GM18519 (cell line): ENCODE data around the gene TBL1X.

Experiments used
- ATAC-seq: cut with Tn5 transposase; IDR thresholded peaks from one replicate; pipeline ENCODE4 v1.9.1; 2021; ENCODE audit warnings: mild to moderate bottlenecking, moderate library complexity; ENCODE audit not compliant: unreplicated experiment, low FRiP score

TBL1X gene

DNA sequence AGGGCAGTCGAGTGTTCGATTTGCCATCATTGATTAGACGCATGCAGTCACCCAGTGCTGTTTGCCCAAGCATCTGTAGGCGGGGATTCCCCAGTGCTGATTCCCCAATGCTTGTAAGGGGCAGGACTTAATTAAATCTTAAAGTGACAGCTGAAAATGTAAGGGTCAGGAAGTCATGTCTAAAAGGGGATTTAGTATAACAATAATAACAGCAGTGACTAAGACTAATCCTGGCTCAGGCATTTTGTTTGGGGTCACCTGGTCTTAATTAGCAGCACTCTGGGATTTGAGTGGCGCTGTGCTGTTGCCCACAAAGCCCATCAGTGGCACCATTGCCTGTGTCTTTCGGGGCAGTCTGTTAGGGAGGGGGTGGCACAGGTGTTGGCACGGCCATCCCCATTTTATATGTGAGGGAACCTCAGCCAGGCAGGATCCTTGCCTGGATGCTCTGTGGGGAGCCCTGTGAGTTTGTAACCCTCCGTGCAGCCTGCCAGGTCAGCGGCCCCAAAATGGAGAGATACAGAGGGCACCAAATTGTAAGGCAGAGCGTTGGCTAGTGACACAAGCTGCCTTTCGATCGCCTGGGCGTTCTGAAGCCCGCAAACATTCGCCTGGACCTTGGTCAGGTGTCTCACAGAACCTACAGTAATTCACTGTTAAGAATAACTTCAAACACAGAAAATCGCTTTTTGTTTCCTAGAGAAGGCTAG, 146.7 kb downstream of the TBL1X start:
- no peak for ATAC-seq

DNA sequence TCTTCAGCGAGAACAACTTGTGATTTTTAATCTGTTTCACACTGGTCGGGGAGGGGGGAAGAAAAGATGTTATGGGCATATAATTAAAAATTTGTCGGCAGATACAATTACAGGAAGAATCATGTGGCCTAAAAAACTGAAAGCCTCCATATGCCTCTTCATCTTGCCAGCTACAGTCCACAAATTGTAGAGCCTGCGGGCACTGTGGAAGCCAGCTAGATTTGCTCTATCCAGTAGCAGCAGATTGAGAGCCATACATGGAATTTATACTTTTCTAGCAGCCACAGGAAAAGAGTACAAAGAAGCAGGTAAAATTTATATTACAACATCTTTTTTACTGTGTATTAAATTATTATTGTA, 147.3 kb downstream of the TBL1X start:
- ATAC-seq, result no peak

DNA sequence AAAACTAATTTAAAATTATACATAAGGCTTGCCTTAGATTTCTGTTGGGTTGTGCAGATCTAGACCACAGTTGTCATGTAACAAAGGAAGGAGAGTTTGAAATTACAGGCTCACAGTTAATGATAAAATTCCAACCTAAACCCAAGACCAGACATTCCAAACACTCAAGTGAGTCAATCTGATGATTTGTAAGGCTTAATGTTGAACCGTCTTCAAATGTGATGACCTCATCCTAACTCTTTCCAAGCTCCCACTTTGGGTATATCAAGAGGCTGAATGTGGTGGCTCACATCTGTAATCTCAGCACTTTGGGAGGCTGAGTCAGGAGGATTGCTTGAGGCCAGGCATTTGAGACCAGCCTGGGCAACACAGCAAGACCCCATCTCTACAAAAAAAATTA, 149.2 kb downstream of the TBL1X start:
- no peak for ATAC-seq

DNA sequence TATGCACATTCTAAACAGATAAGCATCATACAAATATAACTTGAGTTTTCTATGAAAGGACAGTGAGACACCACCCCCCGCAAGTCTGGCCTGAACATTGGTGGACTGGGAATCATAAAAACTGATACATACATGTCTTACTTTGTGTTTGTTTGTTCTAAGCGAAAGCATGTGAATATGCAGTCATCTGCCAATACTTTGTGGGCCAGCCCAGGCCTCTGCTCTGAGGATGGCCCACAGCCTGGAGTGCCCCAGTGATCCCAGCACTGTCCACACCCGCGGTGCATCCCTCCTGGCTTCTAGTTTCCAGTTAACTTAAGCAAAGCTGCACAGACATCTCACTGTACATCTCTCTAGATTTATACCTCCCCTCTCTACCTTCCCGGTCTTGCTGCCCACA, 154.3 kb downstream of the TBL1X start:
- no peak for ATAC-seq

DNA sequence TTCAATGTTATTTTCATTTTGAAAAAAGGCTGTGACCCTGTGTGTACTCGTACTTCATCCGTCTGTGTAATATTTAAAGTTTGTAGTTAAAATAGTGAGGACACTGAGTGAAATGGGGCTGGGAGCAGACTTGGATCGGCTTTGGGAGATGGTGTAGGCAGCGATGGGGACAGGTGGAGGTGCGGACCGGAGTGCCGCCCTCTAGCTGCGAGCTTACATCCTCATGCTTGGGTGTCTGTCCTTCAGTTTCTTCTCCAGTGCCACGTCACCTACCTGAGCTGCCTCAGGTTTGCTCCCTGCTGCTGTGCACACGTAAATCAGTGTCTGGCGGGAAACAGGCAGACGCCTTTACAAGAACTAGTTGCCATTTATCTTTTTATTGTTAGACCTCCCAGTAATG, 154.7 kb downstream of the TBL1X start:
- no peak for ATAC-seq

DNA sequence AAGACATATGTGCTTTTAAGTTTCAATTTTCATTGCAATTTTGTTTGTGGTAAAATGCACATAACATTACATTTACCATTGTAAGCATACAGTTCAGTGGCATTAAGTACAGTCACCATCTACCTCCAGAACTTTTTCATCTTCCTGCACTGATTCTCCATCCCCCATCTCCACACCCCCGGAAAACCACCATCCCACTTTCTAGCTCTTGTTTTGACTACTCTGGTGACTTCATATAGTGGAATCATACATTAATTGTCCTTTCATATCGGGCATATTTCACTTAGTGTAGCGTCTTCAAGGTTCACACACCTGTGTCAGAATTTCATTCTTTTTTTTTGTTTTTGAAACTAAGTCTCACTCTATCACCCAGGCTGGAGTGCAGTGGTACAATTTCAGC, 157.3 kb downstream of the TBL1X start:
- no peak for ATAC-seq

DNA sequence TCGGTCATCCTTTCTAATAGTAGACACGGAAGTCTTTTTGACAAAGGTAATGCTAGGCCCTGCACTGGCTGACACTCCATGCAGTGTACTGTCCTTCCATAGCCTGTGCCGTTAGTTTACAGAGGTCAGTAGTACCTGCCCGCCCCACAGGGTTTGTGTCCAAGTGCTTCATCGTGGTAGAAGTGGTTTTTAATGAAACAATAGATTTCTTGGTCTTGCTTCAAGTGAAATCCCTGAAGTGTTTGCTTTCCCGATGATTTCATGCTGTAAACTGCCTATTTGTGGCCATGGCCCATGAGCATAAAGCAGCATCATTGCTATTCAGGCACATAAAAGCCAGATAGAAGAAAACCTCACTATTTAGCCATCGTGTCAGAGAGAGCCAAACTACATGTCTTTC, 161.5 kb downstream of the TBL1X start:
- no peak for ATAC-seq

DNA sequence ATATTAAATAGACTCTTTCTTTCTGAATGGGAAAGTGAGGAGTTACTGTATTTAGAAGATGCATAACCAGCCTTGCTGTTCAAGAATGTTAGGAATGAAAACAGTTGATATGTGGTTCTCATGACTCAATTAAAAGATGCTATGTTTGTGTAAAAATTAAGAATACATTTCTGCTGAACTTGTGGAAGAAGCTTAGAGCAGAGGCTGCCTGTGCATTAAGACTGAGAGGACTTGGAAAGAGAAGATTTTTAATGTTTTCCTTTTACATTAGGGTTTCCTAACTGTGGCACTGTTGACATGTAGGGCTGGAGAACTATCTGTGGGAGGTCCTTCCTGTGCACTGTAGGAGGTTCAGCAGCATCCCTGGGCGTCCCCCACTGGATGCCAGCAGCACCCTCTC, 163.1 kb downstream of the TBL1X start:
- no peak for ATAC-seq

DNA sequence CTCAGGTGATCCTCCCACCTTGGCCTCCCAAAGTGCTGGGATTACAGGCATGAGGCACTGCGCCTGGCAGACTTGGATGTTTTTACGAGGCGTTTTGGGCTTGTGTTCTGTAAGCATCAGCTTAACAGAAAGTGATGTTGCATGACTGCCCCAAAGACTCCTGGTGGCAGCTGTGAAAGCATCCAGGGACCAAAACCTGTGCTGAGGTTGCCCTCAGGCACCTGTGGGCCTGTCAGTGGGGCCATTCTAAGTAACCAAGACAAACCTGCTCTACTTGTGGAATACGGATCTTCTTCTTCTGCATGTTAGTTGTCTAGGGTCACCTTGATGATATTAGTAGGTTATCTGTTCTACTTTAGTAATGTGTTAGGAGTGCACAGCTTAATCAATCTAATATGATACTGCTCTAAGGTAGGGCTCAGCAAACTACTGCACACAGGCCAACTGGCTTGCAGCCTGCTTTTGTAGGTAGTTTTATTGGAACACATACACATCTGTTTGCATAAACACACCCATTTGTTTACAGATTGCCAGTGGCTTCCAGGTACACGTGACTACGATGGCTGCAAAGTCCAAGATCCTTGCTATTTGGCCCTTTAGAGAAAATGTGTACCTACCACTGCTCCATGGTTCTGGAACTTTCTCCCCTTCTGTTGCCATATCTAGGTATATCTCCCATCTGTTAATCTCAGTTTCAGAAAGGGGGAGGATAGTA, 164.1 kb downstream of the TBL1X start:
- ATAC-seq, result no peak

DNA sequence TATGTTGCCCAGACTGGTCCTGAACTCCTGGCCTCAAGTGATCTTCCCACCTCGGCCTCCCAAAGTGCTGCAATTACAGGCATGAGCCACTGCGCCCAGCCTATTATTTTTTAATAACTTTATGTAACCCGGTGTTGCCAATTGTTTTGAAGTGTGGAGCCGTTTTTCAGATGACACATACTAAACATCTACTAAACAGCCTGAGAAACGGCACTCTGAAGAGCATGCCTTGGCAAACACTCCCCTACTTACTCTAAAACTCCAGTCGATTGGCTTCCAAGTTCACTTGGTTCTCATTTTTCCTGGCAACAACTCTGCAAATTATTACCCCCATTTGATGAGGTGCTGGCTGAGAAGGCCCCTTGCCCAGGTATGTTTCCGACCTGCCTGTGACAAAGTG, 169.7 kb downstream of the TBL1X start:
- ATAC-seq, result no peak

DNA sequence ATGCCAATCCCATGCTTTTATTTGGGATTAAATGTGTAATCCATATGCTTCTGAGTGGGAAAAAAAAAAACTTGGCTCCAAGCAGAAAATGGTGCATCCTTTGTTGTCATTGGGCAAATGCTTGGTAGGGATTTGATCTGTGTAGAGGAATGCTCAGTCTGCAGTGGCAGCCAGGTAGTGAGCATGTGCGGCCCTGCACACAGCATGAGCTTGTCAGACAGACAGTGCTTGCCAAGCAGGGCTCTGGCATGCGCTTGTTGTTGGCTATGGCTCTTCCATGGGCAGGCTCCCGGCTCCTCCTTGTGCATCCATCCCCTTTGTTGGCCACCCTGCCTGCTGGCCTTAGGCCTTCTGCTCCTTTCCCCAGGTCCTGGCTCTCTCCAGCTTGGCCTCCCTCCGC, 170.5 kb downstream of the TBL1X start:
- ATAC-seq, result no peak

DNA sequence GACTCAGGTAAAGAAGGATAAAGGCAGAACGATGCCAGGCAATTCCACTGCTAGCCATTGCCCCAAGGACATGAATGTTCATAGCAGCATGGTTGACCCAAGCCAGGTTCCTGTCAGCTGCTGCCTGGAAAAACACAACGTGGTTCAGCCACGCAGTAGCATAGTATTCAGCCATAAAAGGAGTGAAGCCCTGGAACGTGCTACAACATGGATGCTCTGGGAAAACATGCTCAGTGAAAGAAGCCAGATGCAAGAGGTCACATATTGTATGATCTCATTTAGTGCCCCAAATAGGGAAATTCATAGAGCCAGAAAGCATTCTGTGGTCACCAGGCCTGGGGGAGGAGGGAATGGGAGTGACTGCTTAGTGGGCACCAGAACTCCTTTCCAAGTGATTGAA, 170.9 kb downstream of the TBL1X start:
- ATAC-seq, result no peak

DNA sequence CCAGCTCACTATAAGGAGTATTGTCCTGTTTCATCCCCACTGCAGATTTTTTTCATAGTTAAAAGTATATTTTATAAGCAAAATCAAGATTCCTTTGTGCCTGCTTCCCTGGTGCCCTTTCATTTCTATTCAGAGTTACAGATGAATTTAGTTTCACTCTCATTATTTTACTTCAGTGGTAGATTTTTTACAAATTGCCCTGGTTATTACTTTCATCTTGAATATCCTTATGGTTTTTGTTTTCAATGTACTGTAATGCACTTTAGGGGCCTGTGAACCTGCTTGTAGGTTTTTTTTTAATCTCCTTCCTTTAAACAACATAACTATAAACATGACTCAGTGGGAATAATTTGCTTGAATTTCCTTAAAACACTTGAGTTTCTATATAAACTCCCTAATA, 174.0 kb downstream of the TBL1X start:
- no peak for ATAC-seq

DNA sequence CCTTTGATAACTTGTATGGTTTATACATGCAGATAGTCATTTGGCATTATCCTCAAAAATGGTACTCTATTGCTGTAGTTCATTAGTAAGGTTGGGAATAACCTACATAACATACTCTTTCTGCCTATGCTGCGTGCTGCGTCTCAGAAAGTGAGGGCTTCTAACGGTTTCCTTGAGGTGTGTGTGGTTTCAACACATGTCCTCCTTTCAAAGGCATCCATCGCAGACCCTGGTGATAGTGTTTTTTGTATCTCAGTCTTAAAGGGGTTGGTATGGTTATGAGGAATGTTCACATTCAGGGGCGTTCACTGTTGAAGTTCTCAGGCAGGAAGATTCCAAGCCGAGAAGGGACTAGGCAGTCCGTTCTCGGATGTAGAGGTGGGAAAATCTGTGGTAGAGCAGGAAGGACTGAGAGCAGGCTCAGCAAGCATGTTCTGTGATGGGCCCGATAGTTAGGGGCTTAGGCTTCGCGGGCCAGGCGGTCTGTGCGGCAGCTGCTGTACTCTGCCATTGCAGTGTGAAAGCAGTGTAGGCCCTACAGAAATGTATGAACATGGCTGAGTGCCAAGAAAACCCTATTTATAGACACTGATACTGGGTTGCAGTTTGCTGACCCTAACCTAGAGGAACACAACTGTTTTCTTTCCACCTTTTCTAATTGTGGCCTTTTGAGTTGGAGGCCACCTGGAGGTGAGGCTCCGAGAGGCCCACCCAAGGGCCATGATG, 177.6 kb downstream of the TBL1X start:
- ATAC-seq, result no peak

DNA sequence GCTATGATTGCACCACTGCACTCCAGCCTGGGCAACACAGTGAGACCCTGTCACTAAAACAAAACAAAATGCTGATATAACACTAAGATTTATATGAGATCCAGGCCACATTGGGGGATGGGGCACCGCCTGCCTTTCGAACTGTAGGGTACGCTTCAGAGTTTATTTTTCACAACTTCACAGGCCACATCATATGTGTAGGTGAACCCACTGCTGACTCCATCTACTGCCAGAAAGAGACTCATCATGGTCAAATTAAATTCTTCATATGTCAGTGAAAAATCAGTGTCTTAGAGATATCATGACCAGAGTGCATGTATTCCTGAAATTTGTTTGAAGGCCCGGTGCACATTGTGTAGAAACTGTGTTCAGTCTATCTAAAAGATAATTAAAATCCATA, 178.9 kb downstream of the TBL1X start:
- ATAC-seq, result no peak

DNA sequence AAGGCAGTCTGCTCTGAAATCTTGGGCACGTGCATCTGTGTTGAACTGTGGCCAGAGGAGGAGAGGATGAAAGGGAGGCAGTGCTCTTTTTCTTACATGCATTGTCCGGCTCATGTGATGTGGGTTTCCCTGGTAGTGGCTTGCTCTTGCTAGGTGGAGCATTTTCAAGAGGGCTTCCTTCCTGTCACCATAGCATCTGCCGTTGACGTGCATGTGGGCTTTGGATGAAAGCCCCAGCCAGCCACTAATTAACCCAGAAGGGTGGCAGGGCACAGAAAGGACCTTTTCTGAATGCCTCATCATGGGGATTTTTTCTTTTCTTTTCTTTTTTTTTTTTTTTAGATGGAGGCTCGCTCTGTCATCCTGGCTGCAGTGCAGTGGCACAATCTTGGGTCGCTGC, 179.5 kb downstream of the TBL1X start:
- ATAC-seq, result peak; percentile 68

DNA sequence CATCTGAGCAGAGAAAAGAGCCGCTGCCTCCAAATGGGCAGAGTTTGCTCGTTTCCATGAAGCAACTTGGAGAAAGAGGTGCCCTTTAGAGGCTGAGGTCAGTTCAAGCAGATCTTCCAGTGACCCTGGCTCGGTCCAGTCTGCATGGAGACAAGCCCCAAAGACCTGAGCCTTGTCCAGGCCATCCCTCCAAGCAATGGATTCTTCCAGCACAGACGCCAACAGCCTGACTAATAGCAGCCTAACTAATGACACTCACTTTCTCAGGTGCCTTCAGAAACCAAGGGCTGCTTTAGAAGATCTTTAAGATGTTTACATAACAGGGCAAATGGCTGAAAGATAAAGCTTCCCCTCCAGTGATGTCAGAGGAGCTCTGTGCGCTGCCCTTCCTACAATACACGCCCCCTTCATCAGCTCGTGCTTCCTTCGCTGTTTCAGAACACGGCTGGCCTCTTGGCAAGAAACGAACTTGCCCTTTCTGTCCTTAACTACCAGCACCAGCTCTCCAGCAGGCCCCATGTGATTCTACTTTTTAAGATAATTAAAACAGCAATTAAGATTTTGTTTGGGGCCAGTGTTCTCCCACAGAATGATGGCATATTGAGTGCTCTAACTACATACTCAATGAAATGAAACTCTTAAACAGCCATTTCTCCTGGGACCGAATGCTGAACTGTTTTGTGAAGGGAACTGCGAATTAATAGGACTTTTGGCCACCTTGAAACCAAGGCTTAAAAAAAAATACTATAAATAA, 181.8 kb downstream of the TBL1X start:
- ATAC-seq, result no peak

DNA sequence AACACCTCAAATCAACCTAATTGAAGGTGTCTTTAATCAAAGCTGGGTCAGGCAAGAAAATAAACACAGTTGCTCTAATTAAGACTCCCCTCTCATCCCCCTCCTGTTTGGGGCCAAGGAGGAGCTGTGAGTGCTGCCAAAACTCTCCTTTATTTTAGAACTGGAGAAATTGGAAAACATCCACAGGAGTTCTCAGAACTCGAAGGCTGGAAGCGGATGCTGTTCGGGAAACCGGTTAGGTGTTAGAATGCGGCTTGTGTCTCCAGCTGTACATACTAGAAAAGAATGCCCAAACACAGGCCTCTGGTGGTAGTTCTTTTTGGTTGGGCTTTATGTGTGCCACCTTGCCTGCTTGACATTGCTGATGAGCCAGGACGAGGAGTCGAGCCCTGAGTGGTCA, 182.6 kb downstream of the TBL1X start:
- ATAC-seq, result no peak

DNA sequence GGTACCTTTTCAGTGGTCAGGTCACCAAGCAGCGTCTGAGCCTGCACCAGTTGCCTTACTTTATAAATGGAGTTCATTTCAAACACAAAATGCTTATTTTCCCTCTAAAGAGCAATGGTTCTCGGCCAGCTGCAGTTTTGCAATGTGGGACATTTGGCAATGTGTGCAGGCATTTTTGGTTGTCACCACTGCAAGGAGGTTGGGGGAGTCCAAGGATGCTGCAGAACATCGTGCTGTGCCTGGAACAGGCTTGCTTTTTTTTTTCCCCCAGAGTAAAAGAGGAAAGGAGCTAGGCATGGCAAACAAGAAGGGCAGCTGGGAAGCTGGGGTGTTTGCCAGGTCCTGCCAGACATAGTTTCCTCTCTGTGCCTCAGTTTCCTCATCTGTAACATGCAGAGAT, 185.2 kb downstream of the TBL1X start:
- ATAC-seq, result no peak

DNA sequence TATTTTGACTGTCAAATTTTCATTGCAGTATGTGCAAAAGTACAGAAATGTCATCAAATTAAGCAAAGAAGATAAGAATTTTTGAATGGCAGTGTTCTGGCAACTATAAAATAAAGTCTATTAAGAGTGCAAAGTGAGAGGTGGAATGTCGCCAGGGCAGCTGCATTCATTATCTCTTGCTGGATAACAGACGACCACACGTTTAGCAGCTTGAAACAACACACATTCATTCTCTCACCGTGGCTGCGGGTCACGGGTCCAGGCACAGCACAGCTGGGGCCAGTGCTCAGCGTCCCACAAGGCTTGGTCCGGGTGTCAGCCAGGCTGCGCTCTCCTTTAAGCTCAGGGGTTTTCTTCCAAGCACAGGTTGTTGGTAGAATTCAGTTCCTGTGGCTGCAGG, 186.9 kb downstream of the TBL1X start:
- ATAC-seq, result no peak

DNA sequence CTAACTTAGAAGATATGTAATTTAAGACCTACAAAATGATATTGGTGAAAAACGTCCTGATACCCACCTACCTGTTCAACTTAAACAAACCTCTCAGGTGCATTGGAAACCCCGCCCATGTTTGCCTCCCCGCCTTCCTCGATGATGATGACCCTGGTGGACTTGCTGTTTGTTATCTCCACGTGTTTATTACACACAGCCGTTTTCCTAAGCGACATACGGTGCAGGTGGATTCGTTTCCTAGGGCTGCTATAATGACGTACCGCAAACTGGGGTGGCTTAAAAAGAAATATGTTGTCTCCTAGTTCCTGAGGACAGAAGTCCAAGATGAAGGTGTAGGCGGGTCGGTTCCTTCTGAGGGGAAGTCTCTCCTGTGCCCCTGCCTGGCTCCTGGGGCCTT, 190.1 kb downstream of the TBL1X start:
- ATAC-seq, result no peak
